Measurements from ENCODE around the gene TMOD1. TPM values are rescaled to one million over a fixed set of nuclear protein-coding genes. Genes with fewer than 3 reads are reported as not detected.

Gene TMOD1
- total and polyA plus RNA-seq, 2 of the 13 experiments (the other 11 are each of a cell fraction or from before 2014, with no cell fraction given) = 0.04 to 0.07 TPM

- no peak for TF ChIP-seq ZBTB46 (CRISPR knock-in tag; IDR thresholded peaks at IDR 0.05; ENCODE audit: borderline replicate concordance)
- no peak for TF ChIP-seq ZNF766 (CRISPR knock-in tag; IDR thresholded peaks at IDR 0.05; ENCODE audit: borderline replicate concordance)
- TF ChIP-seq ZMAT5 (CRISPR knock-in tag; IDR thresholded peaks at IDR 0.05; ENCODE audit: borderline replicate concordance, low read depth) = no peak
- TF ChIP-seq, protein P1, sequence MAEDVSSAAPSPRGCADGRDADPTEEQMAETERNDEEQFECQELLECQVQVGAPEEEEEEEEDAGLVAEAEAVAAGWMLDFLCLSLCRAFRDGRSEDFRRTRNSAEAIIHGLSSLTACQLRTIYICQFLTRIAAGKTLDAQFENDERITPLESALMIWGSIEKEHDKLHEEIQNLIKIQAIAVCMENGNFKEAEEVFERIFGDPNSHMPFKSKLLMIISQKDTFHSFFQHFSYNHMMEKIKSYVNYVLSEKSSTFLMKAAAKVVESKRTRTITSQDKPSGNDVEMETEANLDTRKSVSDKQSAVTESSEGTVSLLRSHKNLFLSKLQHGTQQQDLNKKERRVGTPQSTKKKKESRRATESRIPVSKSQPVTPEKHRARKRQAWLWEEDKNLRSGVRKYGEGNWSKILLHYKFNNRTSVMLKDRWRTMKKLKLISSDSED (CRISPR knock-in tag; IDR thresholded peaks at IDR 0.05) = no peak
- TF ChIP-seq ZNF549 (CRISPR knock-in tag; IDR thresholded peaks at IDR 0.05) = no peak
- TF ChIP-seq PAWR (CRISPR knock-in tag; IDR thresholded peaks at IDR 0.05; ENCODE audit: borderline replicate concordance) = no peak
- TF ChIP-seq ZNF788 (CRISPR knock-in tag; IDR thresholded peaks at IDR 0.05; ENCODE audit: borderline replicate concordance) = no peak
- TF ChIP-seq ZNF296 (CRISPR knock-in tag; conservative IDR thresholded peaks at IDR 0.05) = no peak
- TF ChIP-seq REXO4 (CRISPR knock-in tag; IDR thresholded peaks at IDR 0.05; ENCODE audit: borderline replicate concordance) = no peak
- no peak for TF ChIP-seq GMEB2 (CRISPR knock-in tag; IDR thresholded peaks at IDR 0.05; ENCODE audit: low read depth)
- TF ChIP-seq, protein P2, sequence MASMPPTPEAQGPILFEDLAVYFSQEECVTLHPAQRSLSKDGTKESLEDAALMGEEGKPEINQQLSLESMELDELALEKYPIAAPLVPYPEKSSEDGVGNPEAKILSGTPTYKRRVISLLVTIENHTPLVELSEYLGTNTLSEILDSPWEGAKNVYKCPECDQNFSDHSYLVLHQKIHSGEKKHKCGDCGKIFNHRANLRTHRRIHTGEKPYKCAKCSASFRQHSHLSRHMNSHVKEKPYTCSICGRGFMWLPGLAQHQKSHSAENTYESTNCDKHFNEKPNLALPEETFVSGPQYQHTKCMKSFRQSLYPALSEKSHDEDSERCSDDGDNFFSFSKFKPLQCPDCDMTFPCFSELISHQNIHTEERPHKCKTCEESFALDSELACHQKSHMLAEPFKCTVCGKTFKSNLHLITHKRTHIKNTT (CRISPR knock-in tag; IDR thresholded peaks at IDR 0.05) = no peak
- TF ChIP-seq KLF11 (CRISPR knock-in tag; IDR thresholded peaks at IDR 0.05) = no peak
- TF ChIP-seq CSRNP2 (CRISPR knock-in tag; conservative IDR thresholded peaks at IDR 0.05; ENCODE audit: low read depth) = no peak
- no peak for TF ChIP-seq PAX8 (CRISPR knock-in tag; IDR thresholded peaks at IDR 0.05; ENCODE audit: borderline replicate concordance)
- no peak for TF ChIP-seq JARID2 (CRISPR knock-in tag; IDR thresholded peaks at IDR 0.05; ENCODE audit: insufficient replicate concordance)
- TF ChIP-seq, protein P3, sequence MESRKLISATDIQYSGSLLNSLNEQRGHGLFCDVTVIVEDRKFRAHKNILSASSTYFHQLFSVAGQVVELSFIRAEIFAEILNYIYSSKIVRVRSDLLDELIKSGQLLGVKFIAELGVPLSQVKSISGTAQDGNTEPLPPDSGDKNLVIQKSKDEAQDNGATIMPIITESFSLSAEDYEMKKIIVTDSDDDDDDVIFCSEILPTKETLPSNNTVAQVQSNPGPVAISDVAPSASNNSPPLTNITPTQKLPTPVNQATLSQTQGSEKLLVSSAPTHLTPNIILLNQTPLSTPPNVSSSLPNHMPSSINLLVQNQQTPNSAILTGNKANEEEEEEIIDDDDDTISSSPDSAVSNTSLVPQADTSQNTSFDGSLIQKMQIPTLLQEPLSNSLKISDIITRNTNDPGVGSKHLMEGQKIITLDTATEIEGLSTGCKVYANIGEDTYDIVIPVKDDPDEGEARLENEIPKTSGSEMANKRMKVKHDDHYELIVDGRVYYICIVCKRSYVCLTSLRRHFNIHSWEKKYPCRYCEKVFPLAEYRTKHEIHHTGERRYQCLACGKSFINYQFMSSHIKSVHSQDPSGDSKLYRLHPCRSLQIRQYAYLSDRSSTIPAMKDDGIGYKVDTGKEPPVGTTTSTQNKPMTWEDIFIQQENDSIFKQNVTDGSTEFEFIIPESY (CRISPR knock-in tag; IDR thresholded peaks at IDR 0.05) = no peak
- no peak for TF ChIP-seq CREBL2 (CRISPR knock-in tag; IDR thresholded peaks at IDR 0.05; ENCODE audit: borderline replicate concordance)
Observed at GRCh38 chr9:97633859-97634490, 132.5 kb downstream of the TMOD1 start (continued).
